ENCODE results near the gene SLC9A6.
A peak's percentile ranks its signal among the peaks of the same experiment; 100 is the strongest.
"Not testable (repeated sequence)": the region's sequence is repeated elsewhere in the genome, so short reads cannot be mapped to it uniquely, and the experiment has no call there.

Gene SLC9A6

DNA sequence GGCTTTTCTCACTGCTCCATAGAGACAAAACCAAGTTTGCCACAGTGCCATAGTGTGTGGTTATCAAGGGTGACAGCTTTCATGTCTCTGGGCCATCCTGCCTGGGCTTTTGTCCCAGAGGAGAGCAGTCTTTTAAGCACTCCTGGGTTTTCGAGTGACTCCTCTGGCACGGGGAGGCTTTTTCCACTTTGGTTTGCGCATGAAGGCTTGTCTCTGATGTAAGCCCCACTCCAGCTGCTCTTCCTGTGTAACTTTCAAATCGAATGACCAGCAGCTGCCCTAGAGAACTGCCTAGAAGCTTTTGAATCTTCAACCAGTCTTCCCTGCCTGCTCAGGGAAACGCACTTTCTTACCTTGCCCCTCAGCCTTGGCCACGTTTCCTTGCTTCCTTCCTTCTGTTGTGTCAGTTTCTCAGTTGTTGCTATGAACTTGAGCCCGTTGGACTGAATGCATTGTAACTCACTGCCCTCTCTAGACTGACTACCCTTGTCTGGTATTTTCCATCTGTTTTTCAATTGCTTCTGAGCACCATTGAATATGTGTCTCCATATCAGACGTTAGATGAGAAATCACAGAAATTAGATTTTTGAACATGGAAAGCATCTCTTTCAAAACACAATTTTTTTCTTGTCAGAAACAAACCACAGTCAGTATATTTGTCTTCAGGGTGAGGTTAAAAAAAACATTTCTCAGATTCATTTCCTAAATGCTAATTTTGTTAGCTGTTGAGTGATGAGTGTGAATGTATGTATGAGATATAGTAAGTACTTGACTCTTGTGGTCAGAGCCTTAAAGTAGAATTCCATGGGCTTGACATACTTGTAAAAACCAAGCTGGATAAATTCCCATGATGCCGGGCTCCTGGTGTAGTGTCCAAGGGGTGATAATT is 45.3 kb downstream of the SLC9A6 start:
- no peak for DNase-seq

DNA sequence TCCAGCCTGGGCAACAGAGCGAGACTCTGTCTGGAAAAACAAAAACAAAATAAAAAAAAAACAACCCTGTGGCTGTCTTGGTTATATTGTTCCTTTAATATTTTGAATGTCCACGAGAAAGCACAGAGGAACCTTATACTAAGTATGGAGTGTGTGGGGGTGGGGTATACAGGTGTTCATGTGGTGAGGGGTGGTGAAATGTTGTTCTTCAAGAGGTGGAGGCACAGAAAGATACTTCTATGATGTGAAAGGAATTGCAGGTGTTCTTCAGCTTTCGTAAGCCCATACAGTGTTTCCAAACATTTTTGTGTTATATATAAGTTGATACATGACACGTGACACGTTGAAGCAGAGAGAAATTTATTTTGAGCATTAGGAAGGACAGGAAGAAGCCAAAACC is 46.4 kb downstream of the SLC9A6 start:
- no peak for DNase-seq

DNA sequence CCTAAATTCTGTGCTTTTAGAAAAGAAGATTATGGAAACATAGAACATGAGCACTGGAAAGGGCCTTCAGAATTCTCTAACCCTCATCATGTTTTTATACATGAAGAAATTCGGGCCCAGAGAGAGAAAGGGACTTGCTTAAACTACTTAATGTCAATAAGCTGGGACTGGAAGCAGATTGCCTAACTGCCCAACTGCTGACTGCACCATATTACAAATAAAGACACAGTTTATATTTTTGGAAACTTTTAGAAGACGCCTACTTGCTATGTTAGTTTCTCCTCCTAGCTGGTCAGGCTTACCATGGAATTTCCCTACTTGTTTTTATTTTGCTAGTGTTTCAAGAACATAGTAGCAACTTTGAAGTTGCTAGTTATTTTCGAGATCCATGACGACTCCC is 47.1 kb downstream of the SLC9A6 start:
- no peak for DNase-seq

DNA sequence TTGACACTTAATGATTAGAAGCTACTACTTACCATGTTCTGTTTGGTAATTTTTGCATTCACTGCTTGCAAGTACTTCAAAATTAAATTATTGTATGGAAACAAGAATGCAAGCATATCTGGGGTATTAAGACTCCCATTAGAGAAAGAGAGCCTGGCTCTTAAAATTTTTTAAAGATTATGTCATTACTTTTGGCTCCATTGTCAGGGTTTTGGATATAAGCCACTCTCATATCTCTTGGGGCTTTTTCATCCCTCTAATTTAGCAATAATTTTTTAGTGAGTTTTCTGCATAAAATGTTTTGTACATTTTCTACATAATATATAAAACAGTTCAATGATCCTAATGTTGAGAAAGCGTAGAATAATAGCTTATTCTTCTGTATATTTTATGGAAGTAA is 49.4 kb downstream of the SLC9A6 start:
- DNase-seq, result no peak

DNA sequence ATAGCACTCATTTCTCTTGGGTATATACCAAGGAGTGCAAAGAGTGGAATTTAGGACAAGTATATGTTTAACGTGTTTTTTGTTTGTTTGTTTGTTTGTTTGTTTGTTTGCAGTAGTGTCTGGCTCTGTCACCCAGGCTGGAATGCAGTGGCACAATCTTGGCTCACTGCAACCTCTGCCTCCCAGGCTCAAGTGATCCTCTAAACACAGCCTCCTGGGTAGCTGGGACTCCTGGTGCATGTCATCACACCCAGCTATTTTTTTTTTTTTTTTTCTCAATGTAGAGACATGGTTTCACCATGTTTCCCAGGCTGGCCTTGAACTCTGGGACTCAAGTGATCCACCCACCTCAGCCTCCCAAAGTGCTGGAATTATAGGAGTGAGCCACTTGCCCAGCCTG is 50.4 kb downstream of the SLC9A6 start:
- no peak for DNase-seq

DNA sequence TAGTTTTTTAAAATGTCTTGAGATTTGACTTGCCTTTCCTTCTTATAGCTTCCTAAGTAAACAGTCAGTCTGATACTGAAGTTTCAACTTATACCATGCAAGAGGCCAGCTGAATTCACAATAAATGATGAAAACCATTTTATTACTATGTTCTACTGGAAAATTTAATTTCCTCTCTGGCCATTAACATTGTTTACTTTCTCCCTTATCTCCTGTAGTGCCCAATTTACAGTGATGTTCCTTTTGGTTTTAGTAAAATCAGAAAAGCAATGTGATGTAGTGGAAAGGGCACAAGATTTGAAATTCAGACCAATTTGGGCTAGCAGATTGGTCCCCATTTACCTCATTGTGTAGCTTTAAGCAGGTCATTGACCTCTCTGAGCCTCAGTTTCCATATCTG is 54.2 kb downstream of the SLC9A6 start:
- no peak for DNase-seq

DNA sequence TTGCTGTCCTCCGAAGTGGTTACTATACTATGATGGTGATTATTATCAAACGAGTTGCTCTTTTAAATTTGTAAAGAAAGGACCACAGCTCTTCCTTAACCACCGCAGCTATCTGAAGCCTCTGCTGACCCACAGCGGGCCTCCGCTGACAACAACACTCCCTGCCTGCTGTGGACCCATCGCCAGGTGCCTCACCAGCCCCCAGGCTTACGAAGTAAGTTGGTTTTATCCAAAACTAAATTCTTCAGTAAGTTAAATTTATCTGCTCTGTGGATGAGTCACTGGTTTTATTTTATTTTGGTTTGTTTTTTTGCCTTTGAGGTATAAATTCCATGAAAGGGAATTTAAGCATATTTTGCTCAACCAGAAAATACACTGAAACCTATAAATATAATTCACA is 54.7 kb downstream of the SLC9A6 start:
- no peak for DNase-seq

DNA sequence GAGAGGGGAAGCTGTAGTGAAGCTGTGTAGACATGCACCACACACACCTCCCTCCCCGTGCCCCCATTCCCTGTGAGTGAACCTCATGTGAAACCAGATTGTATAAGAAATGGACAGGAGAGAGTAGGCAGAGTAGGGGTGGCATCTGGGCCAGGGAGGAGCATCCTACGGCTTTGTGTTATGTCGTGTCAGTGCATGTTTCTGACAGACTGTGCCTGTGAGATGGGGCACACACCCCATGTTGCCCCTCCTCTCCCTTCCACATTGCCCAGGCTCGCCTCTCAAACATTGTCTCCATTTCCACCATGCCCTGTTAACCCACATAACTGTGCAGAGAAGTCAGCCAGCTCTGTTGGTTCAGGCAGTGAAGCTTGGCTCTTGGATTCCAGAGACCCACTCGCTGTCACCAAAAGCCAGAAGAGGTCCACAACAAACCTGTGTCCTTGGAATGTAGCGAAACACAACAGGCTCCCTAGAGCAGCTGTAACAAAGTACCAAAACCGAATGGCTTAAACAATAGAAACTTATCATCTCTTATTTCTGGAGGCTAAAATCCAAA is 56.1 kb downstream of the SLC9A6 start:
- no peak for DNase-seq

DNA sequence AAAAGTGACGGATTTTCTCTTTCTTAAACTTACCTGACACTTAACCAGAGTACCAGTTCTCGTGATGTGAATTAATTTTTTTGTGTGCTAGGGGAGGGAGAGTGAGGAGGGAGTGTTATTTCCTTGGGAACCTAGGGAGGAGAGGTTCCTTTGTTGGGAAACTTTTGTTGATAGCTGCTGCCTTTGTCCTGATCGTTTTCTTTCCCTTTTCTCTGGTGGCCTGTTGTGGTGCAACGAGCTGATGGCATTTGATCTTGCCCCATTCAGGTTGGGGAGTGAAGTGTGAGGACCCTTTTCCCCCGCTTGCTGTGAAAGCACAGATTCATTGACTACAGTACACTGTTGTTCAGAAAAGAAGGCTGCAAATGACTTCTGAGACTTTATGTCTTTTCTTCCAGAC is 59.8 kb downstream of the SLC9A6 start:
- DNase-seq, result no peak

DNA sequence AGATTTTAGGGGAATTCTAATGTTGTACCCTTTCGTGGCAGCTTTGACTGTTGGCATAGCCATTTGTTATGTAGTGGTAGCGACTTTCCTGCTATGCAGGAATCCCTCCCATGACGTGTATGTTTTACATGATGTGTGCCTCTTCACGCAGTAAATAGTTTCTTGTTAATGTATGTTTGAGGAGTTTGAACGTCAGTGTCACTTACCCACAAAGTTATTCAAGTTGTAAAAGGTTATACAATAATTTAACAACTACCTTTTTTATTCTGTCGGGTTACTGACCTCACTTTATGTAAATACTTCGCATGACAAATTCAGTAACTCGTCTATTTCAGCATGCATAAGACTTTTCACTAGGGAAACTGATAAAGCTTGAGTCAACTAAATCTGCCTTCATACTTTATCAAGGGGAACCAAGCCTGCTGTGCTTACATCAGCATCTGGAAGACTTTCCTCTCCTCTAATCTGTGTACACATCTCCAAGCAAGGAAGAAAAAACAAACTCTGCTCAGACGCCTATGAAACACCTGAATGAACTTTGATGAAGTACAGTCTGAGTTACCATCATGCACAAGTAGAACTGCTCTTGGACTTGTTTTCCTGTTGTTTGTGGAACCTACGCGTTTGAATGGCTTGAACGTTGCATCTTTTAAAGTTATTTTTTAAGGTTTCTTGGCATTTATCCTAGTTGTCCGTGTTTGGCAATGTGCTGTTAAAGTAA is 61.2 kb downstream of the SLC9A6 start:
- DNase-seq, result no peak

DNA sequence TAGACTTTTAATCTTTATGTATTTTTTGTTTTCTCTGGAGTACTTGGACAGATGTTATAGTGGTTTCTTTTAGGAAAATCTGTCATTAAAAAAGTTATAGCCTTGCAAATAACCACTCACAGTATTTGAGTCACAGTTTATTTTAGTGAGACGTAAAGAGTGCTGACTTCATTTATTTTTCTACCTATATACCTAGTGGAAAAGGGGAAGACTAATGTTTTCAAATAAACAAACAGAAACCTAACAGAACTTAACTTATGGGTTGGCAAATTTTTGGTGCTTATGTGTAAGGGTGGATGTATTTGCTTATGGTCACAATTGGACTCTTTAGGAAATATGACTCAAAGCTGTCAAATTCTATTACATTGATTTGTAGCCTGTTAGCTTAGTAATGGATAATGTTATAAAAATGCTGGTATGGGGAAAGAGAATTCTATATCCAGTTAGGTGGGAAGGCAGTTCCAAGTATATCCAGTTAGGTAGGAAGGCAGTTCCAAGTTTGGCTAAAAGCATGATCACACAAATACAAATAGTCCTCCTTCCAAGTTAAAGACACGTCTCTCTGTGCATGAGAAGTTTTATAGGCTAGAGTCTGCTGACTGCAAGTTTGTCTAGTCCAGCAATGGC is 61.9 kb downstream of the SLC9A6 start:
- DNase-seq, result no peak

DNA sequence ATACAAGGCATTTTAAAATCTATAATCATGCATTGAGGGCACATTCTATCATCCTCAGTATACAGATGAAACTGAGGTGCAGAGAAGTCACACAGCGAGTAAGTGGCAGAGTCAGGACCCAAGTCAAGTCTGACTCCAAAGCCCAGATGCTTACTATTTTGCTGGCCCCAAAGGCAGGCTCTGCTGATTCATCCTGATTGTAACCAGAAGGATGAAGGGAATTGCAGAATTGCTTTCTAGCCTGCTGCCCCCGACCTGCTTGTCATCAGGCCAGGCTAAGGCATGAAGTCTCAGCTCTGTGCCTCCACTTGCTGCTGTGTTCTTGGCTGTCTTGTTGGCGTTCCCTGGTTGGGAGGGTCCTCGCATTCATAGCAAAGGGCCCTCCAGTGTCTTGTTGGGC is 62.7 kb downstream of the SLC9A6 start:
- DNase-seq, result no peak

DNA sequence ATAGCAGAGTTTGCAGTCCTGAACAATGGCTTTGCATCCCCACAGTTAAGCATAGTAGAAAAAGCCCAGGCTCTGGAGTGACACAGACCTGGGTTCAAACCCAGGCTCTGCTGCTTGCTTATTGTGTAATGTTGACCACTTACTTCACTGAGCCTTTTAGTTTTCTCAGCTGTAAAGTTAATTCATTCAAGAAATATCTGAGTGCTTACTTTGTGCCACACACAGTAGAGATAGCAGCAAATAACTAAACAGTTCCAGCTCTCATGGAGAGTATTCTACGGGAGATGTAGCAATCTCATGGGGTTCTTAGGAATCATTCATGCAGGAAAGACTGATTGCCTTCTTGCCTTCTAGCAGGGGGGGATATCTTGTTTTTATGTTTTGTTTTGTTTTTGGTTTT is 63.2 kb downstream of the SLC9A6 start:
- no peak for DNase-seq

DNA sequence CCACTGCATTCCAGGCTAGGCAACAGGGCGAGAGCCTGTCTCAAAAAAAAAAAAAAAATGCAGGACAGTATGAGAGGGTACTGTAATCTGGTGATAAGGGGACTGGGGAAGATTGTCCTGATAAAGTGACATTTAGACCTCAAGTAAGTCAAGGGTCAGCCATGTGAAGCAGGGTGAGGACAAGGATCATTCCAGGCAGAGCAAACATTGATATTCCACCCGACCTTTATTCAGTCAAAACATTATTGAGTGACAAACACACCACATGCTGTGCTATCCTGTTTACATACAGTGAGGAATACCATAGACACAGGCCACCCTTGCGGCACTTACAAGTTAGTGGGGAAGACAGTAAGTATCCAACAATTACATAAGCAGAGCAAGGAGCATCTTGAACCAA is 64.4 kb downstream of the SLC9A6 start:
- no peak for DNase-seq

DNA sequence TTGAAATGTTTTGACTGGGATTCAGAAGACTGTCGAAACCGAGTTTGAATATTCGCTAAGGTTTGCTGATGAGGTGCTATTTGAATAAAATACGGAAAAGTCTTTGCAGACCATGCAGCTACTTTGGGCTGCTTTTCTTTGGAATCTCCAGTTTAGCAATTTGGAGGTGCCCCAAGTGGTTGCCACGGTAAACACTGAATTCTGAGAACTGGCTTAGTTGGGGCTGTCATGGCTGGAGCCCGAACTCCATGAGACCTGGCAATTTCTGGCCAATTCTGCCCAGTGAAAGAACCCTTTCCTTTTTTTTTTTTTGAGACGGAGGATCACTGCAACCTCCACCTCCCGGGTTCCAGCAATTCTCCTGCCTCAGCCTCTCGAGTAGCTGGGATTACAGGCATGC is 65.6 kb downstream of the SLC9A6 start:
- DNase-seq, result not testable (repeated sequence)

DNA sequence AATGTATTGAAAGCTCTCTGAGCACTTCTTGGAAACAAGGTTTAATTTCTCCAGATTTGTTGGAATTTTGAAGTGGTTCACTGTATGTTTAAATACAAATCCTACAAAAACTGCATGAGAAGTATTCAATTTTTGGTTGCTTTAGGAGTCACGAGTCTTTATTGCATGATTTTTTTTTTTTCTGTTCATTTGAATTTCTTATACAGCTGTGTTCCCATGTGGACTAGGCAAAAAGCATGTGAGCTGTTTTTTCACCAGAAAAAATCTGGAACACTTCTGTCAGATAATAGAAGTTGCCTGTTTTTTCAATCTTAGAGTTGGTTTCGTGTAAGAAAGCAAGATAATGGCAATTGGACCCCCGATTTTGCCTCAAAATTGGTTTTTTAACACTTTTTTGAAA is 66.4 kb downstream of the SLC9A6 start:
- no peak for DNase-seq

DNA sequence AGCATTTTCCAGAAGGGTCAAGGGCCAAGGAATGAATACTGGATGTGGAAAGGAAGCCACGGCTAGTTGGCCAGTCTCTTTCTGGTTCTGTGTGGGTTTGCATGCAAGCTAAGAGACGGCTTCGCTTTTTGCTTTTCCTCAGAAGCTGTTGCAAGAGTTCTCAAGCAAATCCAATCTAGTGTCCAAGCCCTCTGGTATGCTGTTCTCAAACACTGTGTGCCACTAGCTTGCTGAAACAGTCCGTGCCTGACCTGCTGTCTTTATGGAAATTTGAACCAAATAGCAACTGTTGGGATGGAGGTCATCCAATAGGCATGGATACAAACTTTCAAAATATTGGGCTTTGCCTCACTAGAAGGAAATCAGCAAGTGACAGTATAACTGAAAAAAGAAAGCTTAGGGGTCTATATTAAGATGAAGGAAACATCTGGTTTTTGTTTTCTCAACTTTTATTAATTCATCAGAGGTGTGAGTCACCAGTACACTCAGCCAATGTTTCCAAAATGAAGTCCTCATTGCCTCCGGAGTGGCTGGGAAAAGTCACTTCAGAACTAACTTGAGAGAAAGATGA is 70.5 kb downstream of the SLC9A6 start:
- no peak for DNase-seq

DNA sequence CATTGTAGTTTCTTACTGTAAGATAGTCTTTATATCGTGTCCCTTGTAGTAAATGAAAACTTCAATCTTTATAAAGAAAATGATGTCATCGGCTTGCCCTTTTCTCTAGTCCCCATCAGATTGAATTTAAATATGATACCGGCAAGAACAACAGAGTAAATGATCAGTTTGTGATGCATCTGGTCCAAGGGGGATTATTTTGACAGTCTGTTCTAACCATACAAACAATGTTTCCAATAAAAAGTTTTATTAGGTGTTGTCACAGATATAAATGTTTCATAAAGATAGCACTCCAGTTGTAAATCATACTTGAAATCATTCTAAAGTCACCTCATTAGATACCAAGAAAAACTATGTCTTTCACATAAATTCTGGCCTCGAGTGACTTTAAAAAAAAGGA is 72.3 kb downstream of the SLC9A6 start:
- DNase-seq, result no peak

DNA sequence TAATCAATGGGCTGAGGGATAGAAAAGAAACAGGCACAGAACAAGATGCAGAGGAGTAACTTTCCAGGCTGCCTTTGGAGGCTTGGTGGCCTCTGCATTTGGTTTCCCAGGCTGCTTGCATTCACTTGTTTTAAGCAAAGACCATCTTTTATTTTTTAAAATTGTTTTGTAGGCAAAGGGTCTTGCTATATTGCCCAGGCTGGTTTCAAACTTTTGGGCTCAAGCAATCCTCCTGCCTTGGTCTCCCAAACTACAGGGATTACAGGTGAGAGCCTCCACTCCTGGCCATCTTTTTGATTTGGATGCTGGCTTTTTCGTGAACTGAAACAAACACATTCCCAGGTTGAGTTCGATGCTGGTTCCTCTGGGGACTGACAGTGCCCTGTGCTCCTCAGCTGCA is 74.1 kb downstream of the SLC9A6 start:
- no peak for DNase-seq

DNA sequence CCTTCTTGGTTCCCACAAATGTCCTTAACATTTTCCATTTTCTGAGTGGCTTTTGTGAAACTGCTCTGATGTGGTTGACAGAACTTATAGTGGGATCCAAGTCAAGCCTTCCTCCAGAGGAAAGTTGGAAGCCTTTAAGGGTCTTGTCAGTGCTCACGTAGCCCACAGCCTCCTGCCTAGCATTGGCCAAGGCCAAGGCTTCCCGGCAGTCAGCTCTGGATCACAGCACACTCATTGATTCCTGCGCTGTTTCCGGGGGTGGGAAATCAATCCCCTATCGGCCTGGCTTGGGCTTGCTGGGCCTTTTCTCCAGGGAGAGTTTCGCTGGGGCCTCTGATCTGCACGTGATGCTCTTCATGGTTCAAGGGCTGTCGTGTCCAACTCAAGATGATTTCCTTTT is 76.1 kb downstream of the SLC9A6 start:
- DNase-seq, result no peak

DNA sequence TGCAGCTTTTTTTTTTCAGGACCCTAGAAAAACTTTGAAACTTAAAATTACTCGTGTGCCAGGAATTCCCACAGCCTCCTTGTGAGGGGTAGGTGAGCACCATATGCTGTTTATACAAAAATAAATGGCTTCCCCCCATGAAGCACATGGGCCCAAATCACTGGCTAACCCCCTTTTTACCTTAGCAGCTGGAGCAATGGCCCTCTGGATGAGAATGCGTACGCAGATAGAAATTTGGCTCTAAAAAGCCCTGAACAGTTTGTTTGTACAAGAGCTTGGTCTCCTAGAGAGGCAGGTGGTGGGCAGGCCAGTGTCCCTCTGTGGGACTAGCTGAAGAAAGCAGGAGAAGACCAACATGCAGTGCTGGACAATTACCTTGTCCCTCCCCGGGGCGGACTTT is 76.5 kb downstream of the SLC9A6 start:
- no peak for DNase-seq

DNA sequence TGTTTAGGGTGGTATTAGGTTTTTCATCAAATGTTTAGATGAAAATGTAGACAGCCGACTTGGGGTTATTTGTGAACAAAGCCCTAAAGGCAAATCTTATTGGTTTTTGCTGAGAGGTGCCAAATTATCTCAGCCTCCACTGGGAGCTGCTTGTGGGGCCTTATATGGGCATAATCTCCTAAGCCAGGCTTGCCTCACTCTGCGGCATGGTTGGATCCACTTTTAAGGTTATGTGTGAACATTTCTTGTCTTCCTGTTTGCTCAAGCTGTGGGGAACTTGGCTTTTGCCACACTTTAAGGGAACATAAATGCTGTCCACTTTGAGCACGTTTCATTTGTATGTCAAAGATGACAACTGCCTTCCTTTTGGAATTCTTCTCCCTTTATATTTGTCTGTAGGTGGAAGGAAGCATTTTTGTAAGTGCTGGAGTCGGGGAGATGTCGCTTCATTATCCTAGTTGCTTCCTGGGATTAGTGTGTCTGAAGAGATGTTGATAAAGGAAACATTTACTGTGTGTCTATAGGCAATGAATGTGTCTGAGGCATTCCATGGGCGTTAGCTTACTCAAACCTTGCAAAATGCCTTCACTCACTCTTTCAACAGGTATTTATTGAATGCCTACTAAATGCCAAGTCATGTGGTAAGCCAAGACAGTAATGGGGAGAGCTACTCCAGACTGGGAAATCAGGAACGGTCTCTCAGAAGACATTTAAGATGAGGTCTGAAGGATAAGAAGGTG is 78.3 kb downstream of the SLC9A6 start:
- peak; percentile 34 for DNase-seq

DNA sequence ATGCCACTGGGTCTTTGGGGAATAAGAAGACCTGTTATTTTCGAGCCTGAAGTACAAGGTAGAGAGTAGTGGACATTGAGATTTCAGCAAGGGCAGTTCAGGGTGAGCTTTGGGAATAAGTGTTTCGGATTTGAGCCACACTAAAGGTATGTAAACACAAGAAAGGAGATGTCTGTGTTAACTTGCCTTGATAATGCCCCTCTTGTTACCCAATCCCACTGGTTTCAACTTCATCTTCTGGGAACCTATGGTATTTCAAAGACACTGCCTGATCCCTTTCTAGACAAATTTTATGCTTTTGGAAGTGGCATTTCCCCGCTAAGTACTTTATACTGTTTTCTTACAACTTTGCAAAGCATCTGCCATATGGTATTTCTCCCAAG is 79.4 kb downstream of the SLC9A6 start:
- DNase-seq, result no peak
